Large intestine (tissue), 3 donors: Measurements from ENCODE around the gene GRK5. TPM values are rescaled to one million over a fixed set of nuclear protein-coding genes. Genes with fewer than 3 reads are reported as not detected.

Experiments
- DNase-seq, 2 donors: peaks; one replicate each; pipeline versions ENCODE4 v3.0.0 to v3.0.0-alpha.2; 2013
- H3K27ac ChIP-seq: one replicate; pipeline ENCODE4 v1.5.1; 2013; ENCODE audit warnings: low read length
- H3K27me3 ChIP-seq: 2 replicates; pipeline ENCODE4 v1.6.1; 2013; ENCODE audit warnings: low read length; ENCODE audit not compliant: control insufficient read depth, insufficient read depth
- H3K36me3 ChIP-seq: 2 replicates; pipeline ENCODE4 v1.6.1; 2013; ENCODE audit warnings: low read length; ENCODE audit not compliant: control insufficient read depth, insufficient read depth
- H3K4me1 ChIP-seq: one replicate; pipeline ENCODE4 v1.6.1; 2013; ENCODE audit warnings: low read length; ENCODE audit not compliant: control insufficient read depth, insufficient read depth
- H3K4me3 ChIP-seq: one replicate; pipeline ENCODE4 v1.5.1; 2013; ENCODE audit warnings: low read length
- H3K9me3 ChIP-seq: one replicate; pipeline ENCODE4 v1.6.1; 2013; ENCODE audit warnings: mild to moderate bottlenecking, low read depth, low read length, moderate library complexity; ENCODE audit not compliant: control insufficient read depth
- WGBS: methylation state at CpG from one replicate; pipeline ENCODE4 v1.1.5; 2013; ENCODE audit warnings: low lambda C conversion rate; ENCODE audit not compliant: insufficient coverage; 5-methylcytosine and 5-hydroxymethylcytosine counted together
- polyA plus RNA-seq: library from polyadenylated mRNA; unstranded; fragments of 120-200 nt; gene quantifications from one replicate; pipeline ENCODE4 v1.2.1, GENCODE V29; 2013

Gene GRK5
- polyA plus RNA-seq, 1 donor, result 38.8 TPM

DNA sequence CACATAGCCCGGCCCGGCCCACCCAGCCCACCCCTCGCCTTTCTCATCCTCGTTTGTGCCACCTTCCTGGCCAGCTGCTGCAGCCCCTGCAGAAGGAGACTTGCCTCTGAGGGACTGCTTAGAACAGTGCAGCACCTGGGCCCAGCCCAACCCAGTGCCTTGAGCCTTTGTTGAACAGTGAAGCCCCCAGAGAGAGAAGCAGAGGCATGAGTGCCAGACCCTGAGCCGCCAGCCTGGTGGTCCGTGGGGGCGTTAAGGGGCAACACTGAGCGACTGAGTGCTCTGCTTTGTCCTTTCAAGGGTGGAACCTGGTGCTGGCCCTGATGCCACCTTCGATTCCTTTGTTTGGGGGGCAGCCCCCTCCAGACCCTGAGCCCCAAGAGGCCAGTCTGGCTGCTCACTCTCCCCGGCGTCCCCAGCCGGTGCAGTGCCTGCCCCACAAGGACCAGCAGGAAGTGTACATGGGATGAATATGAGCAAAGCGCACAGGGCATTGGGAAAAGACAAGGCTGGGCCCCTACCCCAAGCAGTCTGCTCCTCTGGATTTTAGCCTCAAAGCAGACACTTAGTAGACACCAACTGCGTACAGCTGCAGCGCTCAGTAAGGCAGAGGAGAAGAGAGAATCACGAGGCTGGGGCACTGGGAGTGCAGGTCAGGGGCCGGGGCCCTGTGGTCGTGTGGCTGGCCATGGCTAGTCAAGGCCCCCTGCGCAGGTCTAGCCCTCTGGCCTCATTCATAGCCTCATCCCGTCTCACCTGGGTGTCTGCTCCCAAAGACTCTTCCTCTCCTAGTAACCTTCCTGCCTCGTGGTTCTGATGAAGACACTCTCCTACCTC lies 239.3 kb downstream of the GRK5 start:
- Histone ChIP-seq H3K36me3 (peaks cover 64% of the 10 kb centered on the region), H3K4me3 (no peak overlapping the region), H3K4me1 (no peaks in the 10 kb centered on the region), H3K27me3 (no peaks in the 10 kb centered on the region), H3K9me3 (no peaks in the 10 kb centered on the region), H3K27ac (no peak overlapping the region)
- no peak for DNase-seq
- no CpG with 5 or more reads among the region's 21 CpGs for WGBS

GRCh38 chr10:119447421-119447820 lies 240.1 kb downstream of the GRK5 start:
- Histone ChIP-seq H3K27me3 (no peaks in the 10 kb centered on the region), H3K4me3 (no peak overlapping the region), H3K4me1 (no peaks in the 10 kb centered on the region), H3K36me3 (peaks cover 71% of the 10 kb centered on the region), H3K9me3 (no peaks in the 10 kb centered on the region), H3K27ac (no peak overlapping the region)
- WGBS, result no CpG with 5 or more reads among the region's 7 CpGs
- DNase-seq, result no peak

- H3K4me3 ChIP-seq, result no peak overlapping the region
- H3K9me3 ChIP-seq, result no peaks in the 10 kb centered on the region
- no peak for DNase-seq
- H3K27me3 ChIP-seq, result no peaks in the 10 kb centered on the region
- WGBS, result no CpG with 5 or more reads among the region's 18 CpGs
- H3K27ac ChIP-seq, result no peak overlapping the region
- no peaks in the 10 kb centered on the region for H3K4me1 ChIP-seq
- H3K36me3 ChIP-seq, result peaks cover 73% of the 10 kb centered on the region
Observed at GRCh38 chr10:119447823-119448546, 240.6 kb downstream of the GRK5 start.

- Histone ChIP-seq H3K4me3 (no peak overlapping the region), H3K27ac (no peak overlapping the region), H3K4me1 (no peaks in the 10 kb centered on the region), H3K9me3 (no peaks in the 10 kb centered on the region), H3K27me3 (no peaks in the 10 kb centered on the region), H3K36me3 (peaks cover 76% of the 10 kb centered on the region)
- no peak for DNase-seq
- no CpG with 5 or more reads among the region's 26 CpGs for WGBS
Observed at GRCh38 chr10:119448628-119449584, 241.5 kb downstream of the GRK5 start.

DNA sequence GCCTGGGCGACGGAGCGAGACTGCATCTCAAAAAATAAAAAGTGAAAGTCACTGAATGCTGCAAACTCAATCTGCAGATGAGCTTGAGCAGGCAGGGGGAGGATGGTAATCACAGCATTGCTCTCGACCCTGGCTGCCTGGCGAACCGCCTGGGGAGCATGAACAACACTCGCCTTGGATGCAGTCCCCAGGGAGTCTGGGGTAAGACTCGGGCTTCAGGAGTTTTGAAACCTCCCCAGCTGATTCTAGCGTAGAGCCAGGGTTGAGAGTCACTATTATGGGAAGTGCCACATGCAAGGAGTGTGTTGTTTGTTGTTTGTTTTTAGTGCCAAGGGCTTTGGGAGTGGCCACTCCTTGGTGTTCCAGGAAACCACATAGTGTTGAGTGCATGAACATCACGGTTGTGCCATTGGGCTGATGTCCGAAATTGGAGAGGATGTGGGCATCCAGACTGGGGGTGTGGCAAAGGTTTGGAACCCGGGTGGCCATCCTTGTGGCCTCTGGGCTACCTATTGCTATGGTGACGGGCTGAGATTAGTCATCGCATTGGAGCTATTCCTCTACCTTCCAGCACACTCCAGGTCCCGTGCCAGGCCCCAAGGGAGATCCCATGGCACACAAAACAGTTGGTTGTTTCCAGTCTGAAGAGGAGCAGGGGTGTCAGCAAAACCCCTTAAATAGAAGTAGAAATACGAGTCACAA lies 242.5 kb downstream of the GRK5 start:
- H3K9me3 ChIP-seq, result no peaks in the 10 kb centered on the region
- H3K4me3 ChIP-seq, result no peak overlapping the region
- no peaks in the 10 kb centered on the region for H3K27me3 ChIP-seq
- no CpG with 5 or more reads among the region's 16 CpGs for WGBS
- no peaks in the 10 kb centered on the region for H3K4me1 ChIP-seq
- no peak overlapping the region for H3K27ac ChIP-seq
- H3K36me3 ChIP-seq, result peaks cover 75% of the 10 kb centered on the region
- DNase-seq, result no peak

GRCh38 chr10:119450606-119451299 lies 243.4 kb downstream of the GRK5 start:
- Histone ChIP-seq H3K9me3 (no peaks in the 10 kb centered on the region), H3K27me3 (no peaks in the 10 kb centered on the region), H3K27ac (no peak overlapping the region), H3K36me3 (peaks cover 74% of the 10 kb centered on the region), H3K4me3 (no peak overlapping the region), H3K4me1 (no peaks in the 10 kb centered on the region)
- no peak for DNase-seq
- 71% methylated on average over 1 of the region's 16 CpGs for WGBS

- no peak for DNase-seq
- H3K27ac ChIP-seq, result no peak overlapping the region
- WGBS, result 100% methylated on average over 2 of the region's 16 CpGs
- no peaks in the 10 kb centered on the region for H3K4me1 ChIP-seq
- no peaks in the 10 kb centered on the region for H3K27me3 ChIP-seq
- peaks cover 71% of the 10 kb centered on the region for H3K36me3 ChIP-seq
- no peaks in the 10 kb centered on the region for H3K9me3 ChIP-seq
- H3K4me3 ChIP-seq, result no peak overlapping the region
Observed at GRCh38 chr10:119451300-119451896, 244.0 kb downstream of the GRK5 start.

GRCh38 chr10:119452396-119452795 lies 245.0 kb downstream of the GRK5 start:
- Histone ChIP-seq H3K4me1 (no peaks in the 10 kb centered on the region), H3K4me3 (no peak overlapping the region), H3K27ac (no peak overlapping the region), H3K27me3 (no peaks in the 10 kb centered on the region), H3K36me3 (peaks cover 67% of the 10 kb centered on the region), H3K9me3 (no peaks in the 10 kb centered on the region)
- DNase-seq, result no peak
- no CpG with 5 or more reads among the region's 14 CpGs for WGBS

DNA sequence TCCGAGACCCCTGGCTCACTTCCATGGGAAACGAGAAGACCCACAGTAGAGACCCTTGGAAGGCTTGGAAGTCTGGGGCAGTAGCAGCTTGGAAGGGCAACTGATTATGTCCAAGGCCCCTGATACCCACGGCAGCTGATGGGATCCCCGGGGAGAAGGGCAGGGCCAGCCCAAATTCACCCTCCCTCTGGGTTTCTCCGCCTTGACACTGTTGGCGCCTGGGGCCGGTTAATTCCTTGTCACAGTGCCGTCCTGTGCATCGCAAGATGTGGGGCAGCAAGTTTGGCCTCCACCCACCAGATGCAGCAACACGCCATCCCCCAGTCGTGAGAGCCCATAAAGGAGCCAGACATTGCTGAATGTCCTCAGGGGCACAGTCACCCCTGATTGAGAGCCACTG lies 245.9 kb downstream of the GRK5 start:
- no peaks in the 10 kb centered on the region for H3K4me1 ChIP-seq
- H3K36me3 ChIP-seq, result peaks cover 57% of the 10 kb centered on the region
- DNase-seq, result no peak
- H3K4me3 ChIP-seq, result no peak overlapping the region
- no peak overlapping the region for H3K27ac ChIP-seq
- no CpG with 5 or more reads among the region's 11 CpGs for WGBS
- H3K27me3 ChIP-seq, result no peaks in the 10 kb centered on the region
- no peaks in the 10 kb centered on the region for H3K9me3 ChIP-seq
